ENCODE data around the gene ASS1. TPM values are rescaled to one million over a fixed set of nuclear protein-coding genes. Genes with fewer than 3 reads are reported as not detected.

Gene ASS1
- total and polyA plus RNA-seq, 2 of the 13 experiments (the other 11 are each of a cell fraction or from before 2014, with no cell fraction given): 77.6 to 122 TPM

DNA sequence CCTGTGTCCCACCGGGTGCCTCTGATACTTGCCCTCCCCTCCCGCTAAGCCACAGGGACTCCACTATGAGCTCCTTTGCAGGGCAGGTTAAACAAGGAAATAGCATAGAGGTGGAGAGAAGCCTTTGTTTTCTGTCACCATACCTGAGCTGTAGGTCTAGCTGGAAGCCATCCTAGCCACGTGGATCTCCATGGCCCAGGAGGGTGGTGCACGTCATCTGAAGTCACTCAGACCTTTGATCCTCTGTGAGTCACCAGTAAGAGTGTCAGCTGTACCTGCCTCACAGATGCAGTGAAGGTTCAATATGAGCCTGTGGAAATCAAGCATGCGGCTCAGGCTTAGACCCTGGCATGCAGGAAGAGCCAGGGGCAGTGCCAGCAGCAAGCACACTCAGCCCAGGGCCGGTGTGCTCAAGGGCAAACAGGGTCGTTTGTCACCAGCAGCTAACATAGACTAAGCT is 55.1 kb downstream of the ASS1 start (continued):
- TF ChIP-seq EEA1 (CRISPR knock-in tag; IDR thresholded peaks at IDR 0.05; ENCODE audit: borderline replicate concordance) (no peak), ZNF256 (CRISPR knock-in tag; conservative IDR thresholded peaks at IDR 0.05) (no peak), ZNF441 (CRISPR knock-in tag; IDR thresholded peaks at IDR 0.05; ENCODE audit: borderline replicate concordance) (no peak), HNRNPUL1 (IDR thresholded peaks at IDR 0.05; ENCODE audit: low read depth, low read length) (no peak), IRX3 (CRISPR knock-in tag; IDR thresholded peaks at IDR 0.05; ENCODE audit: borderline replicate concordance, low read depth) (no peak), BRD4 (CRISPR knock-in tag; IDR thresholded peaks at IDR 0.05) (no peak), GLI4 (CRISPR knock-in tag; IDR thresholded peaks at IDR 0.05; ENCODE audit: borderline replicate concordance) (no peak), YEATS4 (CRISPR knock-in tag; IDR thresholded peaks at IDR 0.05; ENCODE audit: borderline replicate concordance) (peak; percentile 67), NFE2 (CRISPR knock-in tag; IDR thresholded peaks at IDR 0.05) (no peak), ZNF10 (CRISPR knock-in tag; IDR thresholded peaks at IDR 0.05; ENCODE audit: borderline replicate concordance, low read depth) (no peak), SRY (CRISPR knock-in tag; IDR thresholded peaks at IDR 0.05) (no peak; the same call in 1 of the 2 replicates), ZFP91 (CRISPR knock-in tag; IDR thresholded peaks at IDR 0.05; ENCODE audit: borderline replicate concordance) (no peak; the same call in none of the 2 replicates), ZNF18 (CRISPR knock-in tag; IDR thresholded peaks at IDR 0.05; ENCODE audit: insufficient replicate concordance) (peak; percentile 76), PHF5A (CRISPR knock-in tag; IDR thresholded peaks at IDR 0.05; ENCODE audit: low read depth, unreplicated experiment) (no peak), ZNF546 (CRISPR knock-in tag; conservative IDR thresholded peaks at IDR 0.05) (no peak; the same call in 1 of the 2 replicates)
- TF ChIP-seq, protein P1, sequence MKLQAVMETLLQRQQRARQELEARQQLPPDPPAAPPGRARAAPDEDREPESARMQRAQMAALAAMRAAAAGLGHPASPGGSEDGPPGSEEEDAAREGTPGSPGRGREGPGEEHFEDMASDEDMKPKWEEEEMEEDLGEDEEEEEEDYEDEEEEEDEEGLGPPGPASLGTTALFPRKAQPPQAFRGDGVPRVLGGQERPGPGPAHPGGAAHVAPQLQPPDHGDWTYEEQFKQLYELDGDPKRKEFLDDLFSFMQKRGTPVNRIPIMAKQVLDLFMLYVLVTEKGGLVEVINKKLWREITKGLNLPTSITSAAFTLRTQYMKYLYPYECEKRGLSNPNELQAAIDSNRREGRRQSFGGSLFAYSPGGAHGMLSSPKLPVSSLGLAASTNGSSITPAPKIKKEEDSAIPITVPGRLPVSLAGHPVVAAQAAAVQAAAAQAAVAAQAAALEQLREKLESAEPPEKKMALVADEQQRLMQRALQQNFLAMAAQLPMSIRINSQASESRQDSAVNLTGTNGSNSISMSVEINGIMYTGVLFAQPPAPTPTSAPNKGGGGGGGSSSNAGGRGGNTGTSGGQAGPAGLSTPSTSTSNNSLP (IDR thresholded peaks at IDR 0.05; ENCODE audit: low read depth, low read length): peak; percentile 70; the same call in 1 of the 2 replicates
- TF ChIP-seq, protein P2, sequence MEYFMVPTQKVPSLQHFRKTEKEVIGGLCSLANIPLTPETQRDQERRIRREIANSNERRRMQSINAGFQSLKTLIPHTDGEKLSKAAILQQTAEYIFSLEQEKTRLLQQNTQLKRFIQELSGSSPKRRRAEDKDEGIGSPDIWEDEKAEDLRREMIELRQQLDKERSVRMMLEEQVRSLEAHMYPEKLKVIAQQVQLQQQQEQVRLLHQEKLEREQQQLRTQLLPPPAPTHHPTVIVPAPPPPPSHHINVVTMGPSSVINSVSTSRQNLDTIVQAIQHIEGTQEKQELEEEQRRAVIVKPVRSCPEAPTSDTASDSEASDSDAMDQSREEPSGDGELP (IDR thresholded peaks at IDR 0.05; ENCODE audit: borderline replicate concordance, low read depth): peak; percentile 98
- TF ChIP-seq, protein P3, sequence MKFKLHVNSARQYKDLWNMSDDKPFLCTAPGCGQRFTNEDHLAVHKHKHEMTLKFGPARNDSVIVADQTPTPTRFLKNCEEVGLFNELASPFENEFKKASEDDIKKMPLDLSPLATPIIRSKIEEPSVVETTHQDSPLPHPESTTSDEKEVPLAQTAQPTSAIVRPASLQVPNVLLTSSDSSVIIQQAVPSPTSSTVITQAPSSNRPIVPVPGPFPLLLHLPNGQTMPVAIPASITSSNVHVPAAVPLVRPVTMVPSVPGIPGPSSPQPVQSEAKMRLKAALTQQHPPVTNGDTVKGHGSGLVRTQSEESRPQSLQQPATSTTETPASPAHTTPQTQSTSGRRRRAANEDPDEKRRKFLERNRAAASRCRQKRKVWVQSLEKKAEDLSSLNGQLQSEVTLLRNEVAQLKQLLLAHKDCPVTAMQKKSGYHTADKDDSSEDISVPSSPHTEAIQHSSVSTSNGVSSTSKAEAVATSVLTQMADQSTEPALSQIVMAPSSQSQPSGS (CRISPR knock-in tag; IDR thresholded peaks at IDR 0.05): peak; percentile 98
- TF ChIP-seq, protein P4, sequence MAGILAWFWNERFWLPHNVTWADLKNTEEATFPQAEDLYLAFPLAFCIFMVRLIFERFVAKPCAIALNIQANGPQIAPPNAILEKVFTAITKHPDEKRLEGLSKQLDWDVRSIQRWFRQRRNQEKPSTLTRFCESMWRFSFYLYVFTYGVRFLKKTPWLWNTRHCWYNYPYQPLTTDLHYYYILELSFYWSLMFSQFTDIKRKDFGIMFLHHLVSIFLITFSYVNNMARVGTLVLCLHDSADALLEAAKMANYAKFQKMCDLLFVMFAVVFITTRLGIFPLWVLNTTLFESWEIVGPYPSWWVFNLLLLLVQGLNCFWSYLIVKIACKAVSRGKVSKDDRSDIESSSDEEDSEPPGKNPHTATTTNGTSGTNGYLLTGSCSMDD (CRISPR knock-in tag; IDR thresholded peaks at IDR 0.05): no peak
- TF ChIP-seq, protein P5, sequence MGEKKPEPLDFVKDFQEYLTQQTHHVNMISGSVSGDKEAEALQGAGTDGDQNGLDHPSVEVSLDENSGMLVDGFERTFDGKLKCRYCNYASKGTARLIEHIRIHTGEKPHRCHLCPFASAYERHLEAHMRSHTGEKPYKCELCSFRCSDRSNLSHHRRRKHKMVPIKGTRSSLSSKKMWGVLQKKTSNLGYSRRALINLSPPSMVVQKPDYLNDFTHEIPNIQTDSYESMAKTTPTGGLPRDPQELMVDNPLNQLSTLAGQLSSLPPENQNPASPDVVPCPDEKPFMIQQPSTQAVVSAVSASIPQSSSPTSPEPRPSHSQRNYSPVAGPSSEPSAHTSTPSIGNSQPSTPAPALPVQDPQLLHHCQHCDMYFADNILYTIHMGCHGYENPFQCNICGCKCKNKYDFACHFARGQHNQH (CRISPR knock-in tag; IDR thresholded peaks at IDR 0.05): 0 out of 2 replicates have a peak, but pooled peaks have one; percentile 25

Measured in HepG2 (cell line).